T-helper 22 cell (primary cell): ENCODE results near the gene IQGAP2.

Experiments used
- DNase-seq: peaks from one replicate; pipeline ENCODE4 v3.0.0-alpha.2; 2020; ENCODE audit warnings: low read depth

The IQGAP2 gene

GRCh38 chr5:76383126-76383832 lies 19.8 kb upstream of the IQGAP2 start:
- no peak for DNase-seq

GRCh38 chr5:76384189-76384588 lies 18.9 kb upstream of the IQGAP2 start:
- no peak for DNase-seq

GRCh38 chr5:76384705-76385104 lies 18.4 kb upstream of the IQGAP2 start:
- DNase-seq, result no peak

- DNase-seq, result no peak
These were observed 17.5 kb upstream of the IQGAP2 start for GRCh38 chr5:76385540-76385939.

- DNase-seq, result no peak
These were observed 16.7 kb upstream of the IQGAP2 start for GRCh38 chr5:76386360-76386759.

- DNase-seq, result no peak
These were observed 14.8 kb upstream of the IQGAP2 start for GRCh38 chr5:76388236-76388635.

GRCh38 chr5:76388791-76389512 lies 14.1 kb upstream of the IQGAP2 start:
- DNase-seq, result no peak

GRCh38 chr5:76389513-76390154 lies 13.5 kb upstream of the IQGAP2 start:
- DNase-seq, result no peak

- DNase-seq, result no peak
These were observed 12.1 kb upstream of the IQGAP2 start for GRCh38 chr5:76391014-76391413.

GRCh38 chr5:76393035-76393680 lies 9.9 kb upstream of the IQGAP2 start:
- DNase-seq, result no peak

- no peak for DNase-seq
These were observed 5.9 kb upstream of the IQGAP2 start for GRCh38 chr5:76397200-76397599.

GRCh38 chr5:76399268-76399667 lies 3.8 kb upstream of the IQGAP2 start:
- DNase-seq, result no peak

GRCh38 chr5:76400466-76400865 lies 2.6 kb upstream of the IQGAP2 start:
- no peak for DNase-seq

- DNase-seq, result no peak
These were observed 1.3 kb upstream of the IQGAP2 start for GRCh38 chr5:76401801-76402250.

- DNase-seq, result peak; percentile 87
These were observed 717 bp upstream of the IQGAP2 start for GRCh38 chr5:76402251-76402885.

- DNase-seq, result peak; percentile 67
These were observed 709 bp downstream of the IQGAP2 start for GRCh38 chr5:76403766-76404222.

GRCh38 chr5:76404223-76405211 lies 1.4 kb downstream of the IQGAP2 start:
- peak; percentile 64 for DNase-seq

- no peak for DNase-seq
These were observed 2.9 kb downstream of the IQGAP2 start for GRCh38 chr5:76406014-76406413.

GRCh38 chr5:76406673-76407072 lies 3.6 kb downstream of the IQGAP2 start:
- DNase-seq, result no peak

GRCh38 chr5:76408104-76408654 lies 5.1 kb downstream of the IQGAP2 start:
- DNase-seq, result no peak
